CD1c-positive myeloid dendritic cell (primary cell): ENCODE data around the gene NT5DC3.

Source experiments
- DNase-seq: peaks from one replicate; pipeline ENCODE4 v3.0.0-alpha.2; 2016; ENCODE audit errors: extremely low spot score

Gene NT5DC3

GRCh38 chr12:103840876-103841689, at the start of gene NT5DC3:
TSS of gene NT5DC3 (minus strand) at chr12:103841234. CDS start at chr12:103841156, 78 bp downstream.
- peak; percentile 87 for DNase-seq

- DNase-seq: no peak
Measured at GRCh38 chr12:103887738-103888137, 46.7 kb upstream of the NT5DC3 start.

GRCh38 chr12:103886195-103886797, 45.3 kb upstream of the NT5DC3 start:
- DNase-seq: no peak

- peak; percentile 58 for DNase-seq
Measured at GRCh38 chr12:103884316-103884715, 43.3 kb upstream of the NT5DC3 start.

- DNase-seq: no peak
Measured at GRCh38 chr12:103883908-103884307, 42.9 kb upstream of the NT5DC3 start.

- no peak for DNase-seq
Measured at GRCh38 chr12:103882861-103883596, 42.0 kb upstream of the NT5DC3 start.

GRCh38 chr12:103881261-103881660, 40.2 kb upstream of the NT5DC3 start:
- DNase-seq: no peak

GRCh38 chr12:103880299-103881142, 39.5 kb upstream of the NT5DC3 start:
- no peak for DNase-seq

- no peak for DNase-seq
Measured at GRCh38 chr12:103879878-103880277, 38.8 kb upstream of the NT5DC3 start.

- DNase-seq: no peak
Measured at GRCh38 chr12:103879048-103879692, 38.1 kb upstream of the NT5DC3 start.

- peak; percentile 67 for DNase-seq
Measured at GRCh38 chr12:103877934-103878510, 37.0 kb upstream of the NT5DC3 start.

- DNase-seq: peak; percentile 24
Measured at GRCh38 chr12:103877288-103877687, 36.3 kb upstream of the NT5DC3 start.

- no peak for DNase-seq
Measured at GRCh38 chr12:103875666-103876065, 34.6 kb upstream of the NT5DC3 start.

- DNase-seq: no peak
Measured at GRCh38 chr12:103868215-103868614, 27.2 kb upstream of the NT5DC3 start.

GRCh38 chr12:103865151-103865730, 24.2 kb upstream of the NT5DC3 start:
- no peak for DNase-seq

GRCh38 chr12:103864710-103865109, 23.7 kb upstream of the NT5DC3 start:
- no peak for DNase-seq

- DNase-seq: peak; percentile 16
Measured at GRCh38 chr12:103858953-103859601, 18.0 kb upstream of the NT5DC3 start.

- no peak for DNase-seq
Measured at GRCh38 chr12:103858335-103858734, 17.3 kb upstream of the NT5DC3 start.

GRCh38 chr12:103857164-103857563, 16.1 kb upstream of the NT5DC3 start:
- no peak for DNase-seq
